Measurements from ENCODE around the gene PSMC3IP. TPM values are rescaled to one million over a fixed set of nuclear protein-coding genes. Genes with fewer than 3 reads are reported as not detected.
"Not testable (repeated sequence)": the region's sequence is repeated elsewhere in the genome, so short reads cannot be mapped to it uniquely, and the experiment has no call there.

Gene PSMC3IP, protein sequence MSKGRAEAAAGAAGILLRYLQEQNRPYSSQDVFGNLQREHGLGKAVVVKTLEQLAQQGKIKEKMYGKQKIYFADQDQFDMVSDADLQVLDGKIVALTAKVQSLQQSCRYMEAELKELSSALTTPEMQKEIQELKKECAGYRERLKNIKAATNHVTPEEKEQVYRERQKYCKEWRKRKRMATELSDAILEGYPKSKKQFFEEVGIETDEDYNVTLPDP
- polyA plus RNA-seq (2013, experiment 1 of 2; ENCODE audit: insufficient read length) = 14.8 TPM
- polyA plus RNA-seq (2013, experiment 2 of 2; ENCODE audit: insufficient read length) = 13.7 TPM

DNA sequence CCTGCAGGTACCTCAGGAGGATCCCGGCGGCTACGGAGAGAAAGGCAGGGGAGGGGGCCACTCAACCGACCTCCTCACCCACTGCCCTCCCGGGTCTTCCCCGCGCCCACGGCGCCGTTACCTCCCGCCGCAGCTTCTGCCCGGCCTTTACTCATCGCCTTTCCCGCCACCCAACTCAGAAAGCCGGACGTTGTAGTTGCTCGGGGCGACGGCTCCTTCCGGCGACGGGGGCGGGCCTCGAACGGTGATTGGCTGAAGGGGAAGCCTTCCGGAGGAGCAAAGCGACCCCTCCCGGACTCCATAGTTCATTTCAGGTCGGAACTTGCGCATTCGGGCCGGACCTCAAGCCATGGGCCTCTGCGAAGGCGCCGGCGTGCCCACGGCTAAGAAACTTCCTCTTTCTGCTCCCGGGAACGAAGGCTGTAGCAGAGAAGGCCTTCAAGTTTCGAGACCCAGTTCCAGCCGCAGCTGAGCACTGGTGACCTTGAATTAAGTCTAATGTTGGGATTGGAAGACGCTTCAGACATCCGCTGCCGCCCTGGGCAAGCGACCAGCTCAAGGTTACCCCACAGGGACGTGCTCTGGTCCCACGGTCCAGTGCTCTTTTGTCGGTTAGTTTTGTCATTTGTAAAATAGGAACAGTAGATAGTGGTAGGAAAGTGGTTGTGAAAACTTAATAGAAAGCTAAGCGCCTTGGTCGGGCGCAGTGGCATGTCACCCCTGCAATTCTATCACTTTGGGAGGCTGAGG is at the start of gene PSMC3IP:
Gene PSMC3IP, minus strand, starts transcription at position 198 of the 750 bp plus-strand sequence. Its CDS starts 43 bp downstream, at position 155.
- DNase-seq = peak; percentile 93

DNA sequence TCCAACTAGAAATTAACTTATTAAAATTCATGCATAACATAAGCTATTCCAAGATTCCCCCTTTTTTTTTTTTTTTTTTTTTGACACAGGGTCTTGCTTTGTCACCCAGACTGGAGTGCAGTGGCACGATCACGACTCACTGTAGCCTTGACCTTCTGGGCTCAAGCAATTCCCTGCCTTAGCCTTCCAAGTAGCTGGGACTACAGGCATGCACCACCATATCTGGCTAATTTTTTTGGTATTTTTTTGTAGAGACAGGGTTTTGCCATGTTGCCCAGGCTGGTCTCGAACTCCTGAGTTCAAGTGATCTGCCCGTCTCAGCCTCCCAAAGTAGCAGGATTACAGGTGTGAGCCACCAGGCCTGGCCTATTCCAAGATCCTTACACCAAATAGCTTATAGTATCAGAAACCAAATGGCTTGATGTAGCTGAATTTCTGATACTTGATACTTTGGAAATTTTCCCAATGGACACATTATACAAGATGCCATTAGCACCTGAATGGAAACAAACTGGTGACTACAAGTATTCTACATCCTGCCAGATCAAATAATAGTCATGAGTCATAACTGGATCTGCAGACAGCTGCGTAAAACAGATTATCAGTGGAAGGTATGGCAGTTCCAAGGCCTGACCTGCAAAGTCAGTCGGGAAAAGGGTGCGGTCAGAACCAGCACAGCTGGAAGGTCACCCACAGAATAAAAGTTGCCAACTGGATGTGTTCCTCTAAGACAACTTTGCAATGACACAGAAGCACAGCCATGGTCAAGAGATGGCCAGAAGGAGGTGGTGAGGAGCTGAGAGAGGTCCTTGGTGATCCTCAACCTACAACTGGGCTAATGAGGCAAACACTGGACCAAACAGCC is 46.4 kb upstream of the PSMC3IP start:
- no peak for DNase-seq

DNA sequence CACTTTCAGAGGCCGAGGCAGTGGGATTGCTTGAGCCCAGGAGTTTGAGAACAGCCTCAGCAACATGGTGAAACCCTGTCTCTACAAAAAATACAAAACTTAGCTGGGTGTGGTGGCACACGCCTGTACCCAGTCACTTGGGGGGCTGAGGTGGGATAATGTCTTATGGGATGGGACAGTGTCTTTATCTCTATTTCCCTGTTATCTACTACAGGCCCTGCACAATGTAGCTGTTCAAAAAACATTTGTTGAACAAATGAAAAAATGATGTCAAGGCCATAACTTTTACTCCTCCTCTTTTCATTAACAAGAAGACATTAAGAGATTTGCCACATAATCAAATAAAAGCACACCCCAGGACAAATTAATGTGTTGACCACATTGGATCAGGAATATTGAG is 45.7 kb upstream of the PSMC3IP start:
- DNase-seq = no peak

GRCh38 chr17:42621987-42622386 is 44.5 kb upstream of the PSMC3IP start:
- DNase-seq = not testable (repeated sequence)

DNA sequence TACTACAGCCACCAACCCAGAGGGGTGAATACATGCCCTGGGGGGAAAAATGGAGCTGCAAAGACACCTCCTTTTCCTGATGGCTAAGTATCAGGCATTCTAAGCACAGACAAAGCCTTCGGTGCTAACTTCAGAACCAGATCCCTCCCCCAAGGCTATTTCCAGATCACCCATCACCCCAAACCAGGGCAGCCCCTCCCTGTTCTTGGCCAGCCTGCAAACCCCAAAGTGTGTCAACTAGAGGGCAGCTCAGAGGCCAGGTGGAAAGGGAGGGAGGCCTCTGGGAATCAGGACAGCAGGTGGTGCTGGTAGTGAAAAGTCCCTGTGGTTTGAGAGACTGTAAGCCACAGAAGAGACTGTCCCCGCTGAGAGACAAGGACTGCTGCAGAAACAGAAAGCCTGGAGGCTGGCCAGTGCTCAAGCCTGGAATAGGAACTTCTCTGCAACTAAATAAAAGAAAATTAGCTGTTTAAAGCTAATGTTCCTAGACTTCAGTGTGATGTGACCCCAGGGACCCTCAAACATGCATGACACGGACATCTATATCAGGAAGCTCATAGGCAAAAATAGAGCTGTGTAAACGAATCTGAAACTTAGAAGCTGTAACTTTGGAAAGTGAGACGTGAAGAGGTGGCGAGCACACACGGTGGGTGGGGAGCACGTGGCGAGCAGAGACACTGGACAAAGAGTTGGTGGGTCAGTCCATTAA is 41.1 kb upstream of the PSMC3IP start:
- DNase-seq = no peak

DNA sequence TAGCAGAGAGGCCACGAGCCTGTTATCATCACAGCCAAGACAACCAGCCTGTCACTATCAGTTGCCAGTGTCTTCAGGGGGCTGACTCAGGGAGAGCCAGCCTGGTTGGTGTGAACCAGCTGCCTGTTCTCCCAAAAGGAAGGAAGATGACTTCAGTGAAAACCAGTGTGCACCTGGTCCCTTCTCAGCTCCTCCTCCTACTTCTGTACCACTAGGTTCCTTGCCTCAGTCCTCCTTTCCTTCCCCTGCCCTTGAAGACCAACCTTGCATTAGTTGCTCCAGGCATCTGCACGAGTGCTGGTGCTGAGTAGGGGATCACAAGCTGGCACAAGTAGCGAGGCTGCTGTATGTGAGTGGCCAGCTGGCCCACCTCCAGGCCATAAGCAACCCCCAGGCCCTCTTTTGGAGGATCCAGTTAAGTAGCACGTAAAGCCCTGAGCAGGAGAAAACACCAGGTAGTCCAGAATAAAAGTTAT is 40.5 kb upstream of the PSMC3IP start:
- DNase-seq = no peak

DNA sequence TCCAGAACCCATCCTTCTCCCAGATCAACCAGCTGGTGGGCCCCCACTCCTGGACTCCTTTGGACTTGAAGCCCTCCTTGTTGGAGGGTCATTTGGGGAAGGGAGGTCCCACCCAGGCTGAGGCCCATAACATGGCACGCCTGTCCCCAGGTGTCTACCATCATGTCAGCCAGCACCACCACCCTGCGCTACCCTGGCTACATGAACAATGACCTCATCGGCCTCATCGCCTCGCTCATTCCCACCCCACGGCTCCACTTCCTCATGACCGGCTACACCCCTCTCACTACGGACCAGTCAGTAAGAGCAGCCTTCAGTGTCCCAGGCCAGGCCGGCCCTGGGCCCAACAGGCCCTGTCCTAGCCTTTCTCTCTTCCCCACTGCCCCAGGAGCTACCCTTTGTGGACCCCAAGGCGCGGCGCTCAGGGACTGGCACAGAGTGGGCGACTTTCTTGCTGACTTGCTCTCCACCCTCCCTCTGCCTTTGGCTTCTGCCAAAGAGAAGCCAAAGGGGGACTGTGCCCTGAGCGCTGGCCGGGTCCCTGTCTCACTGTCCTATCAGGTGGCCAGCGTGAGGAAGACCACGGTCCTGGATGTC is 36.3 kb upstream of the PSMC3IP start:
- DNase-seq = no peak

DNA sequence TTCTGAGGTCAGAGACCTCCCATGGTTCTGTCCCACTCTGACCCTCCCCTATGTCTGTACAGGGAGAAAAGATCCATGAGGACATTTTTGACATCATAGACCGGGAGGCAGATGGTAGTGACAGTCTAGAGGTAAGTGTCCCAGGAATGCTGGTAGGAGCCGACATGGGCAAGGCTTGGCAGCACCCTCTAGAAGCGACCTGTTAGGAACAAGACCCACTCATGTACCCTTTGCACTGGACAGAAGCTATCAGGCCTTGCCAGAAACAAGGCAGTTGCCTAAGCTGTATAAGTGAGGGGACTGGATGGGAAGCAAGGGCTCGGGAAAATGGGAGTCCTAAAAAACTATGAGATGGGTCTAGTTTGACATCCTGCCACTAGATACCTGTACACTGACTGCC is 34.5 kb upstream of the PSMC3IP start:
- no peak for DNase-seq

DNA sequence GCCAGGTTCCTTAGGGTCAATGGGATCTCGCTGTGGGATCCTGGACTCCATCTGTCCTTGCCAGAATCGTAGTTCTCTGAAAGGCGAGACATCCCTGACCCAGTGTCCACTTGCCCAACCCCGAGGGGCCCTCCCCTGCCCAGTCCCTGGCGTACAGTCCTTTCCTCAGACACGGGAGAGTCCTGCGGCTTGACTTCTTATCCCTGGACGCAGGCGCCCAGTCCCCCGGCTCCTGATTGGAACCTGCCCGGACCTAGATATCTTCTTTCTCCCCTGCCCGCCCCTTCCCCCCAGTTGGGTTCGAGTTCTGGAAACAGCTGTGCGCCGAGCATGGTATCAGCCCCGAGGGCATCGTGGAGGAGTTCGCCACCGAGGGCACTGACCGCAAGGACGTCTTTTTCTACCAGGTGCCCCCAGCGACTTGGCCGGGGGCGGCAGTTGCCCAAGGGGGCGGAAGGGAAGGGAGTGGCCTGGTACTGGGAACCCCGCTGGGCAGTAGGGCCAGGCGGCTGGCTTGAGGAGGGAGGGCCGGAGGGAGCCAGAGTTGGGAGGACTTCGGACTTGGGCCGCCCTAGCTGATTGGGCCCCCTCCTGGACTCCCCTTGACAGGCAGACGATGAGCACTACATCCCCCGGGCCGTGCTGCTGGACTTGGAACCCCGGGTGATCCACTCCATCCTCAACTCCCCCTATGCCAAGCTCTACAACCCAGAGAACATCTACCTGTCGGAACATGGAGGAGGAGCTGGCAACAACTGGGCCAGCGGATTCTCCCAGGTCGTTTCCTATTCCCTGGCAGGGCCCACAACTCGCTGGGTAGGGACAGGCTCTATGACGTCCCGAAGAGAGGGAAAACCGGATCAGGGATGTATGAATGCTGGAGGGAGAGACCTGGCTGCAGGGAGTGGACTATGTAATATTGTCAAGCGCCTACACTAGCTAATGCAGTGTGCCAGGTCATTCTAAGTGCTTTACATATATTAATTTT is 32.6 kb upstream of the PSMC3IP start:
- not testable (repeated sequence) for DNase-seq

DNA sequence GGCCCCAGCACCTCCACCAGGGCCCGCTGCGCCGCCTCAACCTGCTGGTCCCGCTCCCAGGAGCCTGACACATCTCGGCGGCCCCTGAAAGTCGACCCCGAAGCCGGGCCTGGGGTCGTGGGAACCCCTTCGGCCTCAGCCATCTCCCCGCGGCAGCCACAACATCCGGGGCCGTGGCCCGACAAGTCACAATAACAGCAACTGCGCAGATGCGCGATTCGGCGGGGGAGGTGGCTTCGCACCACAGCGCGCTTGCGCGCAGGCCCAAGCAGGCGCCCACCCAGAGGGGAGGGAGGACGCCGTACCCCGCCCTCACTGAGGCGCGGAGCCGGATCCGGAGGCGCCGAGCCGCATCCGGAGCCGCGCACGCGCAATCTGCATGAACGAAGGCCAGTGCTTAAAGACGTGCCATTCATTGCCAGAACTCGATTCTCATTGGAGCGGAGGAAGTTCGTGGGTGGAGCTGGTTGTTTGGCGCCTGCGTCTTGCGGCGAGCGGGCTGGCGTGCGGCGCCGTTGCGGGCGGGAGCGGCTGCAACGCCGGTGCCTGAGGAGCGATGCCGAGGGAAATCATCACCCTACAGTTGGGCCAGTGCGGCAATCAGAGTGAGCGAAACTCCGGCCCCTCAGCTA is 31.8 kb upstream of the PSMC3IP start, which contains the start of the genes RETREG3 and TUBG1:
Gene RETREG3, minus strand, starts transcription at position 193 of the 632 bp plus-strand sequence. Its CDS starts 50 bp downstream, at position 143.
Gene TUBG1, plus strand, starts transcription at position 502 of the 632 bp plus-strand sequence. Its CDS starts 55 bp downstream, at position 557.
- peak; percentile 99 for DNase-seq

DNA sequence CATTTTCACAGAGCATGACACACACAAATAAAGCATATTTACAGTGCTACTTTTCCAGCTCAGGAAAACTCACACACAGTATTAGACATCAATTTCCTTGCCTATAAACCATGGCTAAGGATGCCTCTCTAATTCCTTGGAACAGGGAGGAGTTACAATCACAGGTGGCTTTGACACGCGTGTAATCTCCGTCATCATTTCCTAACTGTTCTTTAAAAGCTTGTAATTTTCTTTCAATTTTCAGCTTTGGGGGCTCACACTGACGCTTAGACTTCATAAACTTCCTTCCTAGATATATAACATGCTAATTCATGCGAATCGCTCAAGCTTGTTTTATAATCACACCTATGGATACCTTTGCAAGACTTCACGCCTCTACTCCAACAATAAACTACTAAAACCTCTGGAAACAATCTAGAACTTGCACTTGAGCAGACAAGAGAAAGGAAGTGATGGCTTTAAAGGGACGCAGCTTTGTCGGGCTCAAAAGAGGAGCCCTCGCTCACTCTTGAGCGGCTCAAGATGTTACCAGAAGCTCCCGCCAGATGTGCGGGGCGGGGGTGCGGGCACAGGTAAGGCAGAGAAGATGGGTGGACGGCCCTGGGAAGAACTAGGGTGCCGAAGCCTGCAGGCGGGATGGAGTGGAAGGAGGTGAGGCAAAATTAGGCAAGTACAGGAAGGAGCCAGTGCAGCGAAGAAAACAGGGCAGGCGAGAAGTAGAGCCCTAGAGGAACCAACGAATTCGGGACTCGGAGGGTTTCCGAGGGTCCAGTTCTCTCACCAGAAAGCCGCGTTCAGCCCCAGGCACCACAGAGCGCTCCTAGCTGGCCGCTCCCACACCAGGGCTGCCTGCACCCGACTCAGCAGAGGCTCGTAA is 31.0 kb upstream of the PSMC3IP start:
- DNase-seq = no peak

GRCh38 chr17:42607769-42608168 is 30.2 kb upstream of the PSMC3IP start:
- DNase-seq = no peak

DNA sequence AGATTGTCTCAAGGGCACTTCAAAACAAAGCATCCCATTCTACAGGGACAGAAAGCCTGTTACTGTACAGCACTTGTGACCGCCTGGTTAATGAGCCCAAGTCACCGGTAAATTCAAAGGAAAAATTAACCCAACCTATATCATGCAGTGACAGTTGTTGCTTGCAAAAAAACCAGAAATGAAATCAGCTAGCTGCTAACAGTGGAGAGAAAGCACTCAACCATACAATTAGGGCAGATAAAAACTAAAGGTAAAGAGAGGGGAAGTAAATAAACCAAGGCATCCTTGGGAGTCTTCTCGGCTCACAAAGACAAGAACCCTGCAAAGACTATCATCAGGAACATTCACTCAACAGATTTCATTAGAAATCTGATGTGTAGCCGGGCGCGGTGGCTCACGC is 25.8 kb upstream of the PSMC3IP start:
- no peak for DNase-seq

DNA sequence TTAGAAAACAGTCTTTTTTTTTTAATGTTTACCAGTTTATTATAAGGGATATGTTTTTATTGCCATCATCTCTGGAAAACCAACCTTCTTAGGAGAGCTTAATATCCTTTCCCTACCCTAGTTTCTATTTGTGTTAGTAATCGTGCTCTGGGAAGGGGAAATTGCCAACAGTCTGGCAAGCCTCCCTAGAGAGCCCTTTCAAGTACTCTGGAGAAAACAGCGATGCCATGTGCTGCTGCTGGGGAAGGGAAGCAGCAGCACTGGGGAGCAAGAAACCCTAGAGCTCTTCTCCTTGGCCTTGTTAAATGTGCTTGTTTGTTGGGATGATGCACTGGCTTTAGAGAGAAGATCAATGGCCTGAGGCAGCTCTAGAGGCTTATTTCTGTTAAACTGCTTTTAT is 21.4 kb upstream of the PSMC3IP start:
- DNase-seq = no peak

- DNase-seq = no peak
Observed at GRCh38 chr17:42596386-42596785, 18.9 kb upstream of the PSMC3IP start.

DNA sequence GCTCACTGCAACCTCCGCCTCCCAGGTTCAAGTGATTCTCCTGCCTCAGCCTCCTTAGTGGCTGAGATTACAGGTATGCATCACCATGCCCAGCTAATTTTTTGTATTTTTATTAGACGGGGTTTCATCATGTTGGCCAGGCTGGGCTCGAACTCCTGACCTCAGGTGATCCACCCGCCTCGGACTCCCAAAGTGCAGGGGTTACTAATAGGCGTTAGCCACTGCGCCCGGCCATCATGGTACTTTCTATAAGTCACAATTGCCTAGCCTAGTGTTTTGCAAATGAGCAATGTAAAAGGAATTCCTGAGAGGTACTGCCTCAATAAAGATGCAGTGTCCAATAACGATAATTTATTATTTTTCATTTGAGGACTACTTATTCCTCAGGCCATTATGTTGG is 13.9 kb upstream of the PSMC3IP start:
- no peak for DNase-seq

- DNase-seq = no peak
Observed at GRCh38 chr17:42590886-42591285, 13.4 kb upstream of the PSMC3IP start.

DNA sequence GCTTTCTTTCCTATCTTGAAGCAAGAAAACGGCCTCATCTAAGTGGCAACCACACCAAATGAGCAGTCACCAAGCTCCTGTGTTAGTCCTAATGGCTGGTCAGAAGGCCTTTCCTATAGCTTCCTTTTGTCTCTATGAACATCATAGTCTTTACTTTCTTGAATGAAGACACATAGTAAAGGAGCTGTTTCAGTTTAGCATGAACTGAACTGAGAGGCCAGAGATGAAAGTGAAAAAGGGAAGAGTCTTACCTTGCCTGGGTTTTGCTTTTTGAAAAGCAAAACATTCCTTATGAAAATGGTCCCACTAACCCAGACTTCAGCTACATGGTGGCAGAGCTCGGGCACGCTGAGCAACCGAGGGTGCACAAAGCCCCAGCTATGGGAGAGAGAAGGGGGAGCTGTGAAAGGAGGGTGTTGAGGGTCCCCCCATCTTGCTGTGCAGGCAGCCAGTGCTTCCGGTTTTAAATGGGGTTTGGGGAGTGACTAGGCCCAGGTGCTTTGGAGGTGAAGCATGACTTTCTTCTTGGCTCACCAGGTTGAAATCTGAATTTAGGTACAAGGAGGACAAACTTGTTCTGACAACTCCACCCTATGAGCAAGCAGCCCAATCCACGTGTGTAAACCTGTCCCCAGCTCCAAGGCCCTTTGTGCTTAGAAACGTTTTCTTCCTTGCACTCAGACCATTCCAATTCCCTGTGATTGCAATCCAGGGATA is 9.1 kb upstream of the PSMC3IP start:
- no peak for DNase-seq
